ENCODE measurements around the gene SLC44A2.

DNA sequence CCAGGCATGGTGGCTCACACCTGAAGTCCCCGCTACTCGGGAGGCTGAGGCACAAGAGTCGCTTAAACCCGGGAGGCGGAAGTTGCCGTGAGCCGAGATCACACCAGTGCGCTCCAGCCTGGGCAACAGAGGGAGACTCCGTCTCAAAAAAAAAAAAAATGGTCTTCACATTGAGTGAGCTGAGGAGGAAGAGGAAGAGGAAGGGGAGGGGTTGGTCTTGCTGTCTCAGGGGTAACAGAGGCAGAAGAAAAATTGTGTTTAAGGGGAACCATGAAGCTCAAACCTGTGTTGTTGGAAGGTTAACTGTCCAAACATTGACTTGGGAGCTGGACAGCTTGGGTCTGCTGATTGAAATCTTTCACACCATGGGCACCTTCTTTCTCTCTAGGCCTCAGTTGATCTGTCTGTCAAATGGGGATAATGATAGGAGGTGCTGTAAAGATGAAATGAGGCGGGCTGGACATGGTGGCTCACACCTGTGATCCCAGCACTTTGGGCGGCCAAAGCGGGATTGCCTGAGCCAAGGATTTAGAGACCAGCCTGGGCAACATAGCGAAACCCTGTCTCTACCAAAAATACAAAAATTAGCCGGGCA is 9.8 kb upstream of the SLC44A2 start:
- TF ChIP-seq, protein P1, sequence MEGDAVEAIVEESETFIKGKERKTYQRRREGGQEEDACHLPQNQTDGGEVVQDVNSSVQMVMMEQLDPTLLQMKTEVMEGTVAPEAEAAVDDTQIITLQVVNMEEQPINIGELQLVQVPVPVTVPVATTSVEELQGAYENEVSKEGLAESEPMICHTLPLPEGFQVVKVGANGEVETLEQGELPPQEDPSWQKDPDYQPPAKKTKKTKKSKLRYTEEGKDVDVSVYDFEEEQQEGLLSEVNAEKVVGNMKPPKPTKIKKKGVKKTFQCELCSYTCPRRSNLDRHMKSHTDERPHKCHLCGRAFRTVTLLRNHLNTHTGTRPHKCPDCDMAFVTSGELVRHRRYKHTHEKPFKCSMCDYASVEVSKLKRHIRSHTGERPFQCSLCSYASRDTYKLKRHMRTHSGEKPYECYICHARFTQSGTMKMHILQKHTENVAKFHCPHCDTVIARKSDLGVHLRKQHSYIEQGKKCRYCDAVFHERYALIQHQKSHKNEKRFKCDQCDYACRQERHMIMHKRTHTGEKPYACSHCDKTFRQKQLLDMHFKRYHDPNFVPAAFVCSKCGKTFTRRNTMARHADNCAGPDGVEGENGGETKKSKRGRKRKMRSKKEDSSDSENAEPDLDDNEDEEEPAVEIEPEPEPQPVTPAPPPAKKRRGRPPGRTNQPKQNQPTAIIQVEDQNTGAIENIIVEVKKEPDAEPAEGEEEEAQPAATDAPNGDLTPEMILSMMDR (conservative IDR thresholded peaks at IDR 0.05): no peak
- TF ChIP-seq ZFX (IDR thresholded peaks at IDR 0.05): no peak

Data from C4-2B (cell line).